HG03159 (cell line): Measurements from ENCODE around the gene ADGRF4.

ENCODE experiments used
- ATAC-seq: cut with Tn5 transposase; IDR thresholded peaks from one replicate; pipeline ENCODE4 v1.9.1; 2021; ENCODE audit warnings: mild to moderate bottlenecking, moderate library complexity; ENCODE audit not compliant: unreplicated experiment

The ADGRF4 gene

DNA sequence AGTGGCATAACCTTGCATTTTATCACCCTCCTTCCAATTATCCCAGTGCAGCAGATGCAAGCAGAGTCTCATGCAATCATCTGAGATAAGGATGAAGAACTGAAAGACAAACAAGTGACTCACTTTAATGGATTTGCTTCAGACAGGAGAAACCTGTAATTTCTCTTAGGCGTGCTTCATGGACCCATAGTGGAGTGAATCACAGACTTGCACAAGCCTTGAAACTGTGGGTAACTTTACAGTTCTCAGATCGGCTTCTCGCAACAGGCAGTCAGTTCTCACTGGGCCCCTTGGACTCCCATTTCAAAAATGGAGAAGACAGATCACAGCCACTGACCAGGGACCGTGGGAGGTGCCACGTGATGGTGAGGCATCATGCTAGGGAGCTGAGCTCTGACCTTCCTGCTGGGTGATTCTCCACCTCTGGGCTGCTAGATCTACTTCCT lies at the start of gene ADGRF4:
TSS of gene ADGRF4 (plus strand) at position 239 of the 446 bp plus-strand sequence. CDS start 8,666 bp downstream, outside the sequence.
- ATAC-seq = no peak

GRCh38 chr6:47650553-47651432 lies 47.6 kb upstream of the ADGRF4 start:
- no peak for ATAC-seq

GRCh38 chr6:47651505-47651944 lies 46.9 kb upstream of the ADGRF4 start:
- ATAC-seq = no peak

DNA sequence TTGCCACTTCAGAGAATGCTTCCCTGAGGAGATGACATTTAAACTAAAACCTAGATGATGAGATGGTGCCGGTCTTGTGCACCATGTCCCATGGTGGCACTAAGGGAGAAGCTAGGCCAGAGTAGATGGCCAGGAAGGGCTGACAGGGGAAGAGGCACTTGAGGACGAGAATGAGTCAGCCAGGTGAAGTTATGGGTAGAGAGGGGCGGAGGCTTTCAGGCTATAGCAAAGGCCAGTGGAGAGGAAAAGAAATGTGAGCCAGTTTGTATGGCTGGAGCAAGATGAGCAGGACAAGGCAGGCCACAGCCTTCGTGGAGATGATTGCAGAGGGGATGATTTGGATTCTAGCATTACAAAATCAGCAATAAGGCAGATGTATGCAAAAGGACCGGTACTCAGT lies 44.7 kb upstream of the ADGRF4 start:
- ATAC-seq = no peak

GRCh38 chr6:47654255-47654654 lies 44.1 kb upstream of the ADGRF4 start:
- ATAC-seq = no peak

GRCh38 chr6:47655719-47656595 lies 42.4 kb upstream of the ADGRF4 start:
- no peak for ATAC-seq

GRCh38 chr6:47661960-47662359 lies 36.4 kb upstream of the ADGRF4 start:
- no peak for ATAC-seq

DNA sequence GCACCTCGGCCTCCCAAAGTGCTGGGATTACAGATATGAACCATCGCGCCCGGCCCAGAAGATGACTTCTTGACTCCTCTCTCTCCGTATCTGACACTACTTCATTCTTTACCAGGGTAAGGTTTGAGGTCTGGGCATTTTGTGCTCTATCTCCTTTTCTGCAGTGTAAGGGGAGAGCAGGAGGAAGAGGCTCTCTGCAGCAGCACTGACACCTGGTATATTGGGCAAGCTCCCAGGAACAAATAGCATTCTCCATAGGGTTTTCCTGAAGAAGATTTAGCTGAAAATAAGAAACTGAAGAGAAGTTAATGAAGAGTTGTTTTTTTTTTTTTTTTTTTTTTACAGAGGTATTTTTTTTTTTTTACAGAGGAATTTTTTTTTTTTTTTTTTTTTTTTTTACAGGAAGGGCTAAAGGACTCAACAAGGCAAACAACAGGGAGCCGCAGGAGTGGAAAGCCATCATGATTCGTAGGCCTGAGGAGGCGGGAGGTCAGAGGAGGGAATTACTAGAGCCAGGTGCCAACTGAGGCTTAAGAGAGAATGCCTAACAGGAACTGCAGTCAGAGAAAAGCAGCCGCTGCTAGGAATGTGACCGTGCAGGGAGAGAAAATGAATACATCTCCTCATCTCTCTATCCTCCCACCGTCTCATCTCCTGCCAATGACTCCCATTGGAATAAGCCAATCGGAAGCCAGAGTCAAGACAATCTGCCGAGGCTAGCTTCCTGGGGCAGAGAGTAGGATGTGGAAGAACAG lies 34.7 kb upstream of the ADGRF4 start:
- no peak for ATAC-seq

- ATAC-seq = no peak
Measured at GRCh38 chr6:47665112-47665511, 33.3 kb upstream of the ADGRF4 start.

- no peak for ATAC-seq
Measured at GRCh38 chr6:47669684-47670513, 28.5 kb upstream of the ADGRF4 start.

- no peak for ATAC-seq
Measured at GRCh38 chr6:47670851-47671250, 27.5 kb upstream of the ADGRF4 start.

DNA sequence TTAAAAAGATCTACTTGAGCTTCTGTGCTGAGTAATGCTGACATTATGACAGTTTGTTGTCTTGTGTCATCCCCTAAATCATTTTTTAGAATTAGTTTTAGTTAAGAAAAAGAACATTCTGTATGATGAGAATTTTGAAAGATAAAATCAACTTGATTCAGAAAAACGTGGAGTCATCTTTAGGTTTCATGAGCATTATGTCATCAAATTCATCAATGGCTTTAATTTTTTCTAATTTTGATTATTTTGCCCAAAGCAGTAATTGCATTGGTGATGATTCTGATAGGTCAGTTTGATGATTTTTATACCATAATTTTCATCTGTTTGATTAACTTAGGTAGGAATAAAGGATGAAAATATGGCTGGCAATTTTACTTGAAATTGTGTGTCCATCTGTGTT lies 26.6 kb upstream of the ADGRF4 start:
- ATAC-seq = no peak

- ATAC-seq = no peak
Measured at GRCh38 chr6:47672816-47673215, 25.6 kb upstream of the ADGRF4 start.

DNA sequence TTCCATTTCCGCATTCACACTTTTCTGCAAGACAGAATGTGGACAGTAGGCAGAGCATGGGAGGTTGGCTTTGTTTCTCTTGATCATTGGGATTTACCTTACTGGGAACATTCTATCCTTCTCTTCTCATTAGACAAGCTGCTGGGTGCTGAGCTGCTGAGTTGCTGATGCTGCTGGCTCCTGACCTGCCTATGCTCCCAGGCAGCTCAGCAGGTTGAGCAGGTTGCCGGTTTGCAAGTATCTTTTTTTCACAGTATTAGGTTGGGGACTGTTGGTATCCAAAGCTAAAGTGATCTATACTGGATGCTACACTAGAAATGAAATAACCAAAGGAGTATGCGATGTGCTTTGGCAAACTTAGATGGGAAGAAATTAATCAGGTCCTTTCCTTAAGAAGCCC lies 23.7 kb upstream of the ADGRF4 start:
- no peak for ATAC-seq

- no peak for ATAC-seq
Measured at GRCh38 chr6:47677381-47678100, 20.8 kb upstream of the ADGRF4 start.

DNA sequence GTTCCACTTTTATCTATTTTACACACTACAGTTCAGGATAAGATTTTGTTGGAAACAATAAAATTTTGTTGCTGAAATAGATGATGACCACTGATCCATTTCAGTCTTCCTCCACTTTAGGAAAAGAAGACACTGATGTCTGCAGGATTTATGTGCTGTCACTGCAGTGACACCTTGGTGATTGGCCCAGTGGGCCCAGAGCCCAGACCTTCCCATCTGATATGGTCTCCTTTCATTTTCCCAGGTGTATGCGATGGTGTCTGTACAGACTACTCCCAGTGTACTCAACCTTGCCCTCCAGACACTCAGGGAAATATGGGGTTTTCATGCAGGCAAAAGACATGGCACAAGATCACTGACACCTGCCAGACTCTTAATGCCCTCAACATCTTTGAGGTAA lies 19.6 kb upstream of the ADGRF4 start:
- no peak for ATAC-seq

- no peak for ATAC-seq
Measured at GRCh38 chr6:47679322-47679906, 19.0 kb upstream of the ADGRF4 start.

DNA sequence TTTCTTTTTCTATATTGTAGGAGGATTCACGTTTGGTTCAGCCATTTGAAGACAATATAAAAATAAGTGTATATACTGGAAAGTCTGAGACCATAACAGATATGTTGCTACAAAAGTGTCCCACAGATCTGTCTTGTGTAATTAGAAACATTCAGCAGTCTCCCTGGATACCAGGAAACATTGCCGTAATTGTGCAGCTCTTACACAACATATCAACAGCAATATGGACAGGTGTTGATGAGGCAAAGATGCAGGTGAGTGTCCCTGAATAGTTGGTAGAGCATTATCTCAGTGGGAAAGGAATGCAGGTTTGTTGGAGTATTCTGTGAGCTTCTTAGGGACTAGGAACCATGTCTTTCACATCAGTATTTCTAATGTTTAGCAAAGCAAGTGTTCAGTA lies 18.3 kb upstream of the ADGRF4 start:
- no peak for ATAC-seq

- ATAC-seq = no peak
Measured at GRCh38 chr6:47680724-47681123, 17.7 kb upstream of the ADGRF4 start.
